Heart right ventricle (tissue), 16 donors: ENCODE measurements around the gene IRAG1. TPM values are rescaled to one million over a fixed set of nuclear protein-coding genes. Genes with fewer than 3 reads are reported as not detected.
A peak's percentile ranks its signal among the peaks of the same experiment; 100 is the strongest.

Source experiments
- ATAC-seq, 8 donors: fragments of 200-7000 bp; cut with Tn5 transposase; one replicate each; pipeline ENCODE4 v1.9.1; 2020; ENCODE audit warnings: mild to moderate bottlenecking in 8 of 8, moderate library complexity in 8 of 8, moderate number of reproducible peaks in 1 of 8
- DNase-seq, 2 donors: peaks; one replicate each; pipeline ENCODE4 v3.0.0-alpha.2; 2020
- H3K27ac ChIP-seq, 10 donors: fragments of 200-600 bp; sonication (generic) in 2 of 10; one replicate each; pipeline versions ENCODE4 v1.5.0 to v1.8.0; 2020 to 2022; ENCODE audit warnings: mild to moderate bottlenecking in 3 of 10
- H3K27me3 ChIP-seq, 7 donors: fragments of 200-600 bp; one replicate each; pipeline ENCODE4 v1.8.0; 2021 to 2022; ENCODE audit warnings: mild to moderate bottlenecking in 2 of 7
- H3K36me3 ChIP-seq, 9 donors: fragments of 200-600 bp; sonication (generic) in 1 of 9; one replicate each; pipeline versions ENCODE4 v1.5.0 to v1.8.0; 2020 to 2022; ENCODE audit warnings: mild to moderate bottlenecking in 2 of 9
- H3K4me1 ChIP-seq, 9 donors: fragments of 200-600 bp; sonication (generic) in 1 of 9; one replicate each; pipeline versions ENCODE4 v1.5.0 to v1.8.0; 2020 to 2022; ENCODE audit warnings: mild to moderate bottlenecking in 4 of 9
- H3K4me3 ChIP-seq, 10 donors: fragments of 200-600 bp; sonication (generic) in 2 of 10; one replicate each; pipeline versions ENCODE4 v1.5.0 to v1.8.0; 2020 to 2022; ENCODE audit warnings: mild to moderate bottlenecking in 7 of 10, moderate library complexity in 2 of 10
- H3K9me3 ChIP-seq, 11 donors: fragments of 200-600 bp in 10 of 11; sonication (generic) in 2 of 11; one replicate each; pipeline versions ENCODE4 v1.5.0 to v1.8.0; 2013 to 2022; ENCODE audit warnings: mild to moderate bottlenecking in 2 of 11, control low read depth in 1 of 11, moderate library complexity in 1 of 11
- WGBS, 2 donors: extraction: QIAGEN DNeasy Blood & Tissue Kit; methylation state at CpG; one replicate each; pipeline ENCODE4 v1.1.7; 2013; ENCODE audit warnings: inconsistent platforms in 1 of 2; 5-methylcytosine and 5-hydroxymethylcytosine counted together
- intact Hi-C, 10 donors: fragments of 100-400 bp; cut with DNase I; formaldehyde crosslinking; loops; one replicate each; pipeline versions ENCODE4 v1.11.1 to v1.14.2; 2022
- polyA plus RNA-seq, 2 donors: library from polyadenylated mRNA; stranded (reverse); fragments of 200-250 nt; gene quantifications; one replicate each; pipeline ENCODE4 v1.2.3, GENCODE V29; 2013
- total RNA-seq, 10 donors: library from RNA; stranded (reverse); fragmentation: NEBNext Ultra II Directional in 3 of 10; extraction: Animal tissue kit (Norgen Biotek cat#: 25700) in 3 of 10; gene quantifications; one replicate each; pipeline versions ENCODE4 v1.2.1 to v1.2.4, GENCODE V29; 2021 to 2023
- TF ChIP-seq, protein P1 (sequence below), 9 donors: fragments of 200-600 bp; sonication (generic) in 2 of 9; IDR thresholded peaks; one replicate each; pipeline versions ENCODE4 v1.5.0 to v1.8.0; 2021 to 2022; ENCODE audit warnings: antibody characterized with exemption in 9 of 9, mild to moderate bottlenecking in 5 of 9, moderate library complexity in 1 of 9
- donor health status: Arrhythmogenic right ventricular cardiomyopathy.
- donor health status: ischemic (EF 13 %, LVEDD 7.1; RV severe dilation, severe dysfunction).
- donor health status: healthy with polysubstance abuse.
- donor health status: DM: no; HTN: yes; CAD: no.
- donor health status: DM: no; HTN: no; CAD: no.
- donor health status: ischemic (EF 25% LVEDD 6.9; RV normal size, moderate dysfunction).
- donor health status: ischemic (EF 25% LVEDD 5.7; RV mildly dilated, moderate dysfunction).
- donor health status: healthy.
- donor health status: DM: yes; HTN: yes; CAD: no.
- donor health status: Ischemic cardiomyopathy.
- donor health status: ischemic (EF 35%, LVEDD 5.7; RV mildly dilated, moderate dysfunction).
- donor health status: nonischemic (EF 11% LVEDD 7.7; RV severe dilation, severe dysfunction).
- donor health status: DM: yes; HTN: yes; CAD: no.
- donor health status: PGD.
- donor health status: ischemic (EF 29% LVEDD 5.4; RV normal size, mild dysfunction).
- donor health status: nonischemic (EF 23%, LVEDD 6.1; RV moderate dilation, normal function).

IRAG1 gene
- total and polyA plus RNA-seq, 12 donors = 2.5 to 8.3 (median 5.0) TPM

DNA sequence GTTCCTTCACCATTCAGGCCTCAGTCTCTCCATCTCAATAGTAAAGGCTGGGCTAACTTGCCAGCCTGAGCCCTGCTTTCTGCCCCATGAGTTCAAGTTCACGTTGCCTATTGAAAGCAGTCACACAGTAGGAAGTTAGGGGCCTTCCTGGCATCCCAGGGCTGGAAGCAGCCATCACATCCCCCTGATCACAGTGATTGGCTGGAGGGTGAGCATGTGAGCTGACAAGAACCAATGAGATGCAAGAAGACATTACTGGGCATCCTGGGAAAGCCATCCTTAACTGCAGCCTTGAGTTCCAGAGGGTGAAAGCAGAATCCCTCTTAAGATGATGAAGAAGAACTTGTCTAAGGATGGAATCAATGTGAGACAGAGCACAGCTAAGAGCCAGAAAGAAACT is 29.1 kb downstream of the IRAG1 start:
- Histone ChIP-seq H3K4me1 (peaks cover 0 to 78% (median 41%) of the 10 kb centered on the region in 9 donors), H3K27me3 (no peaks in the 10 kb centered on the region), H3K4me3 (no peak overlapping the region), H3K9me3 (no peaks in the 10 kb centered on the region), H3K27ac (peak overlapping the region in 7 of 10 donors; percentile 14 to 76 (median 41)), H3K36me3 (no peaks in the 10 kb centered on the region)
- ATAC-seq (no peak), DNase-seq (no peak)
- 83 to 90% methylated on average over 1 of the region's 1 CpG for WGBS, 2 donors
- TF ChIP-seq, protein P1, sequence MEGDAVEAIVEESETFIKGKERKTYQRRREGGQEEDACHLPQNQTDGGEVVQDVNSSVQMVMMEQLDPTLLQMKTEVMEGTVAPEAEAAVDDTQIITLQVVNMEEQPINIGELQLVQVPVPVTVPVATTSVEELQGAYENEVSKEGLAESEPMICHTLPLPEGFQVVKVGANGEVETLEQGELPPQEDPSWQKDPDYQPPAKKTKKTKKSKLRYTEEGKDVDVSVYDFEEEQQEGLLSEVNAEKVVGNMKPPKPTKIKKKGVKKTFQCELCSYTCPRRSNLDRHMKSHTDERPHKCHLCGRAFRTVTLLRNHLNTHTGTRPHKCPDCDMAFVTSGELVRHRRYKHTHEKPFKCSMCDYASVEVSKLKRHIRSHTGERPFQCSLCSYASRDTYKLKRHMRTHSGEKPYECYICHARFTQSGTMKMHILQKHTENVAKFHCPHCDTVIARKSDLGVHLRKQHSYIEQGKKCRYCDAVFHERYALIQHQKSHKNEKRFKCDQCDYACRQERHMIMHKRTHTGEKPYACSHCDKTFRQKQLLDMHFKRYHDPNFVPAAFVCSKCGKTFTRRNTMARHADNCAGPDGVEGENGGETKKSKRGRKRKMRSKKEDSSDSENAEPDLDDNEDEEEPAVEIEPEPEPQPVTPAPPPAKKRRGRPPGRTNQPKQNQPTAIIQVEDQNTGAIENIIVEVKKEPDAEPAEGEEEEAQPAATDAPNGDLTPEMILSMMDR (IDR thresholded peaks at IDR 0.05) = no peak
- intact Hi-C loops = no loop called here

DNA sequence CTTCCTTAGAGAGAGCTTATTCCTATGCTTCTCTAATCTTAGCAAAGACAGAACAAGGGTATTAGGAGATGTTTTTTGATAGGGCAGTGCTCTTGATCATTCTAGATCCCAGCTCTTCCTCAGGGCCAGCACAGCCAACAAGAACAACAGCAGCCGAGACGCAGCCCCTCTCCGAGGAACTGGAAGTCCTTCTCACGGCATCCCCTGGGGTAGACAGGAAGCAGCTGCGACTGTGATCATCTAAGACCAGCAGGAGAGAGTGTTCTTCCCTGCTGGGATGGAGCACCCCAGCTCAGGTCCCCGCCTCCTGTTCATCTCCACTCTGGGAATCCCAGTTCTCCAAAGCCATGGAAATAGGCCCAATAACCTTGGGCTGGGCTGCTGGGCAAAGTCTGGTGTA is 29.6 kb downstream of the IRAG1 start:
- WGBS, 2 donors = 43 to 63% methylated on average over 6 of the region's 6 CpGs
- no peaks in the 10 kb centered on the region for H3K27me3 ChIP-seq
- TF ChIP-seq, protein P1 (IDR thresholded peaks at IDR 0.05) = no peak
- intact Hi-C loops = no loop called here
- H3K27ac ChIP-seq = peak overlapping the region in 8 of 10 donors; percentile 3 to 76 (median 44)
- peak; percentile 60 to 81 (median 78) for ATAC-seq
- no peak overlapping the region for H3K4me3 ChIP-seq
- H3K4me1 ChIP-seq = peaks cover 0 to 78% (median 41%) of the 10 kb centered on the region in 9 donors
- H3K36me3 ChIP-seq = no peaks in the 10 kb centered on the region
- peak; percentile 52 to 56 for DNase-seq
- H3K9me3 ChIP-seq = no peaks in the 10 kb centered on the region

DNA sequence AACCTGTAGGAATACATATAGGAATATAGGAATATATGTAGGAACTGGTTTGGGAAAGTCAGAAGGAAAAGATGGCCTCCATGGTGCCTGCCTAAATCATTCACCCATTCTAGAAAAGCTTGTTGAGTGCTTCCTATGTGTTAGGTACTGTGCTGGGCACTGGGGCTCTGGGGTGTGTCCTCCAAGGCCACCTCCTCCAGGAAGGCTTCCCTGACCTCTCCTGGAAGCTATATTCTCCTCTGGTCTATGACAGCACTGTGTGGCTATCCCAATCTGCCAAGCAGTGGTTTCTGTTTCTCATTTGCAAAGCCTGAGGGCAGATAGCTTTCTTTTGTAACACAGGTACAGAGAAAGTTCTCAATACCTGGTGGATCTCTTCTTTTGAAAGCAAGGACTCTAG is 30.2 kb downstream of the IRAG1 start:
- ATAC-seq (no peak), DNase-seq (no peak)
- TF ChIP-seq, protein P1 (IDR thresholded peaks at IDR 0.05) = no peak
- H3K27me3 ChIP-seq = no peaks in the 10 kb centered on the region
- H3K9me3 ChIP-seq = no peaks in the 10 kb centered on the region
- peaks cover 0 to 79% (median 40%) of the 10 kb centered on the region in 9 donors for H3K4me1 ChIP-seq
- peak overlapping the region in 8 of 10 donors; percentile 3 to 76 (median 36) for H3K27ac ChIP-seq
- intact Hi-C loops = no loop called here
- no peaks in the 10 kb centered on the region for H3K36me3 ChIP-seq
- no peak overlapping the region for H3K4me3 ChIP-seq

DNA sequence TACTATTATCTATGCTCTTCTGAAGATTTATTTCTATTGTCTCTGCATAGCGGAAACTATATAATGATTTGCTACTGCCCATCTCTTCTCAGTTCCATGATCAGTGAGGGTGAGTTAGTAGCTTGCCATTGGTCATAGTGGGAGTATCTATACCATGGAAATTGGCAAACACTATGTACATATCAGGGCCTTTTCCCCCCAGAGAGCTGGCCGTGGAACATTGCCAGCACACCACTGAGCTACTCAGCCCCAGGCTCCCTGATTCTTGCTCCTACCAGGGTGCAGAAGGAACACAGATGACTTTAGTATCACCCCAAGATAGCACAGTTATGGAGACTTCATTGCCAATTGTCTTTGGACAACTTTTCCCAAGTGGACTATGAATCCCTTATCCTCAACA is 33.2 kb downstream of the IRAG1 start:
- no peak overlapping the region for H3K4me3 ChIP-seq
- TF ChIP-seq, protein P1 (IDR thresholded peaks at IDR 0.05) = no peak
- H3K4me1 ChIP-seq = peaks cover 5 to 79% (median 51%) of the 10 kb centered on the region in 9 donors
- intact Hi-C loops = no loop called here
- 91 to 96% methylated on average over 2 of the region's 2 CpGs for WGBS, 2 donors
- peak overlapping the region in 4 of 10 donors; percentile 19 to 77 (median 63) for H3K27ac ChIP-seq
- H3K27me3 ChIP-seq = no peaks in the 10 kb centered on the region
- ATAC-seq (no peak), DNase-seq (no peak)
- H3K9me3 ChIP-seq = no peaks in the 10 kb centered on the region
- no peaks in the 10 kb centered on the region for H3K36me3 ChIP-seq
